K562 (cell line): ENCODE data around the gene DGCR2. TPM values are rescaled to one million over a fixed set of nuclear protein-coding genes. Genes with fewer than 3 reads are reported as not detected.

Experiments
- ATAC-seq: fragments of 200-7000 bp; cut with Tn5 transposase; 3 replicates; pipeline ENCODE4 v1.9.1; 2020; ENCODE audit warnings: moderate library complexity
- BruUV-seq: library from RNA; stranded (reverse); fragments of 400-500 nt; replicated peaks from 2 replicates; lab custom pipeline; 2021; lab: Mats Ljungman, UMichigan
- CTCF ChIA-PET: fragments of 300-600 bp; formaldehyde crosslinking; extraction: SDS; loops from one replicate; lab custom pipeline; 2021; ENCODE audit warnings: low intra/inter-chr PET ratio; lab: Yijun Ruan, JAX
- POLR2A ChIA-PET: fragments of 300-600, 350-650 bp; sonication (Branson Sonifier 250); formaldehyde crosslinking; extraction: SDS; loops from one replicate; lab custom pipeline; 2021; ENCODE audit warnings: antibody characterized with exemption, inconsistent platforms; lab: Yijun Ruan, JAX
- DNase-seq, 4 experiments: peaks; one replicate each; pipeline versions ENCODE4 v3.0.0 to v3.0.0-alpha.2; 2011 to 2018; ENCODE audit warnings: low spot score in 3 of 4, mixed read lengths in 3 of 4; ENCODE audit errors: extremely low read depth in 1 of 4
- FAIRE-seq: peaks from 2 replicates; lab custom pipeline; 2011; peaks lifted over from hg19 to GRCh38; lab: Jason Lieb, UNC
- H2AFZ ChIP-seq: 2 replicates; pipeline ENCODE4 v1.6.0; 2011; ENCODE audit warnings: low read depth, low read length, control low read depth, inconsistent platforms
- H3K27ac ChIP-seq: fragments of 200-600 bp; 3 replicates; pipeline ENCODE4 v1.8.0; 2011; ENCODE audit warnings: low read depth, mild to moderate bottlenecking, control low read depth, inconsistent platforms, low read length, moderate library complexity, mixed read lengths; ENCODE audit errors: extremely low read depth
- H3K27me3 ChIP-seq, 2 experiments: fragments of 300-600 bp in 1 of 2; 2 replicates in 1 of 2; 3 replicates in 1 of 2; pipeline versions ENCODE4 v1.6.0 to v1.8.0; 2011; ENCODE audit warnings: inconsistent platforms in 2 of 2, low read length in 2 of 2, mild to moderate bottlenecking in 1 of 2, mixed read lengths in 1 of 2, moderate library complexity in 1 of 2; ENCODE audit not compliant: control insufficient read depth in 2 of 2, insufficient read depth in 2 of 2
- H3K36me3 ChIP-seq: fragments of 300-600 bp; 3 replicates; pipeline ENCODE4 v1.8.0; 2011; ENCODE audit warnings: mild to moderate bottlenecking, low read length, inconsistent platforms; ENCODE audit not compliant: control insufficient read depth, insufficient read depth
- H3K4me1 ChIP-seq, 2 experiments: fragments of 200-600 bp in 1 of 2; replicated peaks in 1 of 2; 2 replicates in 1 of 2; 3 replicates in 1 of 2; pipeline versions ENCODE4 v1.5.1 to v1.8.0; 2011; ENCODE audit warnings: inconsistent platforms in 2 of 2, low read length in 2 of 2, mild to moderate bottlenecking in 1 of 2, mixed read lengths in 1 of 2, moderate library complexity in 1 of 2; ENCODE audit not compliant: control insufficient read depth in 2 of 2, insufficient read depth in 2 of 2
- H3K4me2 ChIP-seq: 2 replicates; pipeline ENCODE4 v1.6.1; 2011; ENCODE audit warnings: low read length, control low read depth, inconsistent platforms, mixed read lengths; ENCODE audit not compliant: insufficient read depth
- H3K4me3 ChIP-seq: fragments of 200-600 bp; sonication (generic), shearing (Covaris generic); 2 replicates; pipeline ENCODE4 v1.5.1; 2016; ENCODE audit warnings: control low read depth, inconsistent platforms
- H3K79me2 ChIP-seq: fragments of 200-600 bp; 3 replicates; pipeline ENCODE4 v1.8.0; 2011; ENCODE audit warnings: low read length, inconsistent platforms; ENCODE audit not compliant: control insufficient read depth, insufficient read depth
- H3K9ac ChIP-seq, 2 experiments: 2 replicates each; pipeline versions ENCODE4 v1.6.0 to v1.6.1; 2011; ENCODE audit warnings: low read depth in 2 of 2, low read length in 2 of 2, control low read depth in 1 of 2, inconsistent platforms in 1 of 2, mild to moderate bottlenecking in 1 of 2, mixed read lengths in 1 of 2; ENCODE audit not compliant: insufficient read depth in 1 of 2
- H3K9me1 ChIP-seq: one replicate; pipeline ENCODE4 v1.6.0; 2011; ENCODE audit warnings: inconsistent platforms, mild to moderate bottlenecking, low read length, moderate library complexity; ENCODE audit not compliant: control insufficient read depth, insufficient read depth
- H3K9me3 ChIP-seq: replicated peaks from 2 replicates; pipeline ENCODE4 v1.5.1; 2011; ENCODE audit warnings: low read depth, low read length, inconsistent platforms; ENCODE audit not compliant: control insufficient read depth, insufficient read depth
- H4K20me1 ChIP-seq: replicated peaks from 2 replicates; pipeline ENCODE4 v1.6.1; 2011; ENCODE audit warnings: low read length, inconsistent platforms, mixed read lengths; ENCODE audit not compliant: control insufficient read depth, insufficient read depth
- CHD1 ChIP-seq: fragments of 200-600 bp; sonication (generic); IDR thresholded peaks from one replicate; pipeline ENCODE4 v1.6.1; 2012; ENCODE audit warnings: mild to moderate bottlenecking, moderate library complexity, low read length, inconsistent platforms
- DPF2 ChIP-seq: fragments of 450-650 bp; IDR thresholded peaks from 2 replicates; pipeline ENCODE4 v1.6.1; 2016
- ELF1 ChIP-seq: fragments of 200-800 bp; sonication (Bioruptor generic); IDR thresholded peaks from 2 replicates; pipeline ENCODE4 v1.6.1; 2016; ENCODE audit warnings: missing genetic modification characterization, missing compliant biosample characterization
- HDAC6 ChIP-seq: IDR thresholded peaks from 2 replicates; pipeline ENCODE4 v1.6.1; 2012; ENCODE audit warnings: low read depth, mild to moderate bottlenecking, control low read depth, inconsistent platforms, low read length, moderate library complexity
- HMGXB4 ChIP-seq: sonication (generic); formaldehyde crosslinking; IDR thresholded peaks from 2 replicates; pipeline ENCODE4 v1.8.1; 2023; ENCODE audit warnings: mild to moderate bottlenecking, missing genetic modification reagents
- MYC ChIP-seq, 2 experiments: fragments of 250-450 bp in 1 of 2; sonication (Bioruptor Pico) in 1 of 2; IDR thresholded peaks; 2 replicates each; pipeline versions ENCODE4 v1.5.1 to v1.6.1; 2012 to 2021; ENCODE audit warnings: low read depth in 2 of 2, borderline replicate concordance in 1 of 2, improper control_type of control experiment in 1 of 2, low read length in 1 of 2, mild to moderate bottlenecking in 1 of 2, moderate library complexity in 1 of 2
- SIN3A ChIP-seq, 2 experiments: fragments of 150-350 bp in 1 of 2; IDR thresholded peaks; 2 replicates each; pipeline ENCODE4 v1.6.1; 2011 to 2016; ENCODE audit warnings: borderline replicate concordance in 2 of 2, low read depth in 2 of 2, low read length in 2 of 2, mild to moderate bottlenecking in 2 of 2, moderate library complexity in 2 of 2; ENCODE audit not compliant: control insufficient read depth in 1 of 2
- YY1 ChIP-seq, 3 experiments: IDR thresholded peaks; 2 replicates each; pipeline ENCODE4 v1.6.1; 2011; ENCODE audit warnings: low read length in 2 of 3, mild to moderate bottlenecking in 2 of 3, moderate library complexity in 2 of 3, borderline replicate concordance in 1 of 3, control low read depth in 1 of 3, low read depth in 1 of 3; ENCODE audit not compliant: insufficient read depth in 3 of 3, insufficient replicate concordance in 2 of 3, control insufficient read depth in 1 of 3, insufficient read length in 1 of 3; ENCODE audit errors: extremely low read depth in 1 of 3
- WGBS: fragments of 100-300 bp; shearing (Covaris generic); methylation state at CpG from one replicate; pipeline ENCODE4 v1.1.6; 2016; ENCODE audit warnings: low coverage, mixed read lengths; ENCODE audit not compliant: insufficient coverage; ENCODE audit errors: missing lambda C conversion rate; 5-methylcytosine and 5-hydroxymethylcytosine counted together
- in situ Hi-C: fragments of 300-500 bp; cut with MboI; formaldehyde crosslinking; loops from 4 replicates; pipeline ENCODE4 v1.15.0; 2018; ENCODE audit warnings: inconsistent platforms, mixed read lengths
- intact Hi-C: fragments of 100-400 bp; cut with micrococcal nuclease; formaldehyde crosslinking; loops from 2 replicates; pipeline ENCODE4 v1.14.2; 2022
- polyA plus RNA-seq, 8 experiments: library from polyadenylated mRNA; depleted of rRNA in 4 of 8; stranded (reverse) in 5 of 8; unstranded in 3 of 8; fragments of >200 nt; fragmentation: Nextera tagmentation in 2 of 8; fragmentation: Illumina TruSeq in 1 of 8; extraction: Ambion mirVana in 2 of 8; extraction: Trizol in 1 of 8; gene quantifications; 2 replicates each; pipeline versions ENCODE4 v1.2.1 to v1.2.3, GENCODE V29; 2011 to 2014; ENCODE audit warnings: inconsistent platforms in 1 of 8, missing spikeins in 1 of 8
- total RNA-seq, 7 experiments: library from RNA; depleted of rRNA in 6 of 7; stranded (reverse); fragments of >200 nt in 6 of 7; fragmentation: Illumina TruSeq in 2 of 7; extraction: Trizol in 2 of 7; gene quantifications; 2 replicates each; pipeline versions ENCODE4 v1.2.1 to v1.2.3, GENCODE V29; 2011 to 2021; ENCODE audit warnings: low replicate concordance in 1 of 7
- TF ChIP-seq, protein P1 (sequence below), 2 experiments: fragments of 450-650 bp; formaldehyde crosslinking in 1 of 2; IDR thresholded peaks; 2 replicates each; pipeline versions ENCODE4 v1.4.0 to v1.6.1; 2014 to 2020; ENCODE audit warnings: mild to moderate bottlenecking in 2 of 2, borderline replicate concordance in 1 of 2, low read depth in 1 of 2

DGCR2 gene
- total and polyA plus RNA-seq, 9 of the 15 experiments (the other 6 are each of a cell fraction or from before 2014, with no cell fraction given) = 0.69 to 101 (median 56.4) TPM

GRCh38 chr22:19085233-19085718 is 36.9 kb downstream of the DGCR2 start:
- no peak overlapping the region for H2AFZ ChIP-seq
- FAIRE-seq = peak; percentile 75
- no peaks in the 10 kb centered on the region for H3K9me3 ChIP-seq
- H3K9ac ChIP-seq = no peak overlapping the region
- H3K4me2 ChIP-seq = no peak overlapping the region
- in situ Hi-C loops (no loop called here), intact Hi-C loops (no loop called here)
- DNase-seq = peak in 3 of 4 experiments; percentile 54 to 77 (median 71)
- peaks cover 12% of the 10 kb centered on the region for H4K20me1 ChIP-seq
- no peaks in the 10 kb centered on the region for H3K27me3 ChIP-seq
- H3K27ac ChIP-seq = no peak overlapping the region
- peaks cover 7 to 18% of the 10 kb centered on the region in 2 experiments for H3K4me1 ChIP-seq
- peaks cover 8% of the 10 kb centered on the region; the same call in 2 of the 3 replicates for H3K79me2 ChIP-seq
- POLR2A ChIA-PET = interaction anchor here (0.5 to 1.6 kb wide), 6 partner anchors 8 to 1077 kb away, joined by 3 to 6 read pairs (median 4); no protein-coding TSS in a partner anchor
- WGBS = 26% methylated on average over 1 of the region's 1 CpG
- peaks cover 45% of the 10 kb centered on the region; the same call in 2 of the 3 replicates for H3K36me3 ChIP-seq
- no peak overlapping the region for H3K4me3 ChIP-seq
- no TSS peak for BruUV-seq
- peaks cover 7% of the 10 kb centered on the region for H3K9me1 ChIP-seq
- CTCF ChIA-PET = interaction anchor here (0.6 to 1.4 kb wide), 2 partner anchors 49 to 130 kb away, joined by 3 to 4 read pairs; no protein-coding TSS in a partner anchor
- peak; percentile 87 for ATAC-seq
- peak in 1 of 3 experiments; percentile 30 for TF ChIP-seq YY1 (IDR thresholded peaks at IDR 0.05; ENCODE audit: borderline replicate concordance in 1 of 3, control insufficient read depth in 1 of 3, extremely low read depth in 1 of 3, insufficient read depth in 3 of 3, insufficient read length in 1 of 3, insufficient replicate concordance in 2 of 3, low read depth in 1 of 3, low read length in 2 of 3)
- TF ChIP-seq, protein P1, sequence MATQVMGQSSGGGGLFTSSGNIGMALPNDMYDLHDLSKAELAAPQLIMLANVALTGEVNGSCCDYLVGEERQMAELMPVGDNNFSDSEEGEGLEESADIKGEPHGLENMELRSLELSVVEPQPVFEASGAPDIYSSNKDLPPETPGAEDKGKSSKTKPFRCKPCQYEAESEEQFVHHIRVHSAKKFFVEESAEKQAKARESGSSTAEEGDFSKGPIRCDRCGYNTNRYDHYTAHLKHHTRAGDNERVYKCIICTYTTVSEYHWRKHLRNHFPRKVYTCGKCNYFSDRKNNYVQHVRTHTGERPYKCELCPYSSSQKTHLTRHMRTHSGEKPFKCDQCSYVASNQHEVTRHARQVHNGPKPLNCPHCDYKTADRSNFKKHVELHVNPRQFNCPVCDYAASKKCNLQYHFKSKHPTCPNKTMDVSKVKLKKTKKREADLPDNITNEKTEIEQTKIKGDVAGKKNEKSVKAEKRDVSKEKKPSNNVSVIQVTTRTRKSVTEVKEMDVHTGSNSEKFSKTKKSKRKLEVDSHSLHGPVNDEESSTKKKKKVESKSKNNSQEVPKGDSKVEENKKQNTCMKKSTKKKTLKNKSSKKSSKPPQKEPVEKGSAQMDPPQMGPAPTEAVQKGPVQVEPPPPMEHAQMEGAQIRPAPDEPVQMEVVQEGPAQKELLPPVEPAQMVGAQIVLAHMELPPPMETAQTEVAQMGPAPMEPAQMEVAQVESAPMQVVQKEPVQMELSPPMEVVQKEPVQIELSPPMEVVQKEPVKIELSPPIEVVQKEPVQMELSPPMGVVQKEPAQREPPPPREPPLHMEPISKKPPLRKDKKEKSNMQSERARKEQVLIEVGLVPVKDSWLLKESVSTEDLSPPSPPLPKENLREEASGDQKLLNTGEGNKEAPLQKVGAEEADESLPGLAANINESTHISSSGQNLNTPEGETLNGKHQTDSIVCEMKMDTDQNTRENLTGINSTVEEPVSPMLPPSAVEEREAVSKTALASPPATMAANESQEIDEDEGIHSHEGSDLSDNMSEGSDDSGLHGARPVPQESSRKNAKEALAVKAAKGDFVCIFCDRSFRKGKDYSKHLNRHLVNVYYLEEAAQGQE (IDR thresholded peaks at IDR 0.05; ENCODE audit: borderline replicate concordance) = 0 out of 2 replicates have a peak, but pooled peaks have one; percentile 21
- TF ChIP-seq, protein P1 (CRISPR knock-in tag; IDR thresholded peaks at IDR 0.05; ENCODE audit: low read depth) = no peak
- no peak for TF ChIP-seq ELF1 (tag)
- 0 out of 2 replicates have a peak, but pooled peaks have one; percentile 64 for TF ChIP-seq HDAC6
- TF ChIP-seq HMGXB4 (CRISPR knock-in tag) = peak; percentile 25; the same call in 1 of the 2 replicates
- TF ChIP-seq DPF2 = 0 out of 2 replicates have a peak, but pooled peaks have one; percentile 16
- TF ChIP-seq CHD1 = no peak
- TF ChIP-seq SIN3A (IDR thresholded peaks at IDR 0.05; ENCODE audit: borderline replicate concordance in 2 of 2, control insufficient read depth in 1 of 2, low read depth in 2 of 2, low read length in 2 of 2) = peak in 1 of 2 experiments; percentile 65; a peak in 1 of 4 replicates
- 0 out of 2 replicates have a peak, but pooled peaks have one; percentile 4 for TF ChIP-seq MYC (IDR thresholded peaks at IDR 0.05; ENCODE audit: low read depth, low read length)
- no peak for TF ChIP-seq MYC (CRISPR knock-in tag; IDR thresholded peaks at IDR 0.05; ENCODE audit: borderline replicate concordance, low read depth)
